Fibroblast of gingiva (primary cell): ENCODE data around the gene KEAP1.
A peak's percentile ranks its signal among the peaks of the same experiment; 100 is the strongest.
"Not testable (repeated sequence)": the region's sequence is repeated elsewhere in the genome, so short reads cannot be mapped to it uniquely, and the experiment has no call there.

Experiments
- DNase-seq: peaks from one replicate; pipeline ENCODE4 v3.0.0-alpha.2; 2011; ENCODE audit warnings: low read depth

The KEAP1 gene

GRCh38 chr19:10503002-10503789 lies at the start of gene KEAP1:
KEAP1 (minus strand) TSS chr19:10503356; CDS start chr19:10500033, 3,323 bp downstream.
- peak; percentile 17 for DNase-seq

GRCh38 chr19:10552510-10553053 lies 49.4 kb upstream of the KEAP1 start:
- DNase-seq, result no peak

- DNase-seq, result no peak
Measured at GRCh38 chr19:10551698-10552301, 48.6 kb upstream of the KEAP1 start.

DNA sequence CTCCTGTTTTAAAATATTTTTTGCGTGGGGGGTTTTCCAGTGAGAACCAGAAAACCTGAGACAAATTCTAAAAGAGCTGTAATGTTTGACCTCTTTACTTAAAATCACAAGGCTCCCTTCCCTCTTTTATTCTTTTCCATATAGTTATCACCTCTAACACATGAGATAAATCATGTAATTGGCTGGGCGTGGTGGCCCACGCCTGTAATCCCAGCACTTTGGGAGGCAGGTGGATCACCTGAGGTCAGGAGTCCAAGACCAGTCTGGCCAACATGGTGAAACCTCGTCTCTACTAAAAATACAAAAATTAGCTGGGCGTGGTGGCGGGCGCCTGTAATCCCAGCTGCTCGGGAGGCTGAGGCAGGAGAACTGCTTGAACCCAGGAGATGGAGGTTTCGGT lies 47.9 kb upstream of the KEAP1 start:
- not testable (repeated sequence) for DNase-seq

- DNase-seq, result no peak
Measured at GRCh38 chr19:10550336-10550735, 47.2 kb upstream of the KEAP1 start.

GRCh38 chr19:10549733-10550132 lies 46.6 kb upstream of the KEAP1 start:
- no peak for DNase-seq

DNA sequence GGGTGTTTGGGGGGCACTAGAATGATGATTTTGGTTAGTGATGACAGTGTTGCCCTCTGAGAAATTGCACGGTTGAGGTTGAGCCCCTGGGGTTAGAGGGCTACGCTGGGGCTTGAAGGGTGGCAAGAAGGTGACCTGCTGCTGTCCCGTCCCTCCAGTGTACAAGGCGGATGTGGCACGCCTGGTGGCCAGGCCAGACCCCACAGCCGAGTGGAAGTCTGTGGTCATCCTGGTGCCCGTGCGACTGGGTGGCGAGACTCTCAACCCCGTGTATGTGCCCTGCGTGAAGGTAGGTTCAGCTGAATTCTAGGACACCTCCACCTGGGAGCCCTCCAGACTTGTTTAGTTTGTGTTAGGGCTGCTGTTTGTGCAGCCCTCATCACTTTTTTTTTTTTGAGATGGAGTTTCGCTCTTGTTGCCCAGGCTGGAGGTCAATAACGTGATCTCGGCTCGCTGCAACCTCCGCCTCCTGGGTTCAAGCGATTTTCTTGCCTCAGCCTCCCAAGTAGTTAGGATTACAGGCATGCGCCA lies 45.7 kb upstream of the KEAP1 start:
- DNase-seq, result no peak

GRCh38 chr19:10546817-10547216 lies 43.7 kb upstream of the KEAP1 start:
- no peak for DNase-seq

DNA sequence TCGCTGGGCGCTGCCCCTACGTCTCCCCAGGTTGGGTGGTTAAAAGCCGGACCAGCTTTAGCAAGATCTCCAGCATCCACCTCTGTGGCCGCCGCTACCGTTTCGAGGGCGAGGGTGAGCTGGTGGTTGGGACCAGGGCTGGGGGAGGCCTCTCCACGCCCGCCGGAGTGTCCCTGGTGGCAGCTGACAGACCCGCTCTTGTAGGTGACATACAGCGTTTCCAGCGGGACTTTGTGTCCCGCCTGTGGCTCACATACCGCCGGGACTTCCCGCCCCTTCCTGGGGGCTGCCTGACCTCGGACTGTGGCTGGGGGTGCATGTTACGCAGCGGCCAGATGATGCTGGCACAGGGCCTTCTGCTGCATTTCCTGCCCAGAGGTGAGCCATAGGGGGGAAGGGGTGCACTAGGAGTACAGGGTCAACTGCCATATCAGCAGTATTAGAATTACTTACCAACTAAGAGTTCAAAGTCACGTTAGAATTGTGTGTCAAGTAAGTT lies 41.6 kb upstream of the KEAP1 start:
- no peak for DNase-seq

GRCh38 chr19:10544242-10544752 lies 41.1 kb upstream of the KEAP1 start:
- no peak for DNase-seq

GRCh38 chr19:10543420-10544241 lies 40.5 kb upstream of the KEAP1 start, which contains the start of gene ATG4D:
ATG4D (plus strand) TSS chr19:10543904; CDS start chr19:10544091, 187 bp downstream.
- peak; percentile 54 for DNase-seq

- no peak for DNase-seq
Measured at GRCh38 chr19:10543059-10543419, 39.9 kb upstream of the KEAP1 start.

DNA sequence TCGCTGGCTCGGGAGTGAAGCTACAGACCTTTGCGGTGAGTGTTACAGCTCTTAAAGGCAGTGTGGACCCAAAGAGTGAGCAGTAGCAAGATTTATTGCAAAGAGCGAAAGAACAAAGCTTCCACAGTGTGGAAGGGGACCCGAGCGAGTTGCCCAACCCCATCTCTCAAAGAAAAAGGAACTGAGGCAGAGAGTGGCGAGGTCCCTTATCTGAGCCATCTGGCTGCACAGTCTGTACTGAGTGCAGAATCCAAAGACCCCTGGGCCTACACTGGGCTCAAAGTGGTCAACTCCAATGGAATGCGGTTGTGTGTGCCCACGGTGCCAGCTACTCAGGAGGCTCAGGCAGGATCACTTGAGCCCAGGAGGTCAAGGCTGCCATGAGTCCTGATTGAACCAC lies 35.9 kb upstream of the KEAP1 start:
- not testable (repeated sequence) for DNase-seq

- DNase-seq, result no peak
Measured at GRCh38 chr19:10538204-10538983, 35.2 kb upstream of the KEAP1 start.

- DNase-seq, result no peak
Measured at GRCh38 chr19:10537668-10538067, 34.5 kb upstream of the KEAP1 start.

- DNase-seq, result no peak
Measured at GRCh38 chr19:10535613-10536012, 32.5 kb upstream of the KEAP1 start.

DNA sequence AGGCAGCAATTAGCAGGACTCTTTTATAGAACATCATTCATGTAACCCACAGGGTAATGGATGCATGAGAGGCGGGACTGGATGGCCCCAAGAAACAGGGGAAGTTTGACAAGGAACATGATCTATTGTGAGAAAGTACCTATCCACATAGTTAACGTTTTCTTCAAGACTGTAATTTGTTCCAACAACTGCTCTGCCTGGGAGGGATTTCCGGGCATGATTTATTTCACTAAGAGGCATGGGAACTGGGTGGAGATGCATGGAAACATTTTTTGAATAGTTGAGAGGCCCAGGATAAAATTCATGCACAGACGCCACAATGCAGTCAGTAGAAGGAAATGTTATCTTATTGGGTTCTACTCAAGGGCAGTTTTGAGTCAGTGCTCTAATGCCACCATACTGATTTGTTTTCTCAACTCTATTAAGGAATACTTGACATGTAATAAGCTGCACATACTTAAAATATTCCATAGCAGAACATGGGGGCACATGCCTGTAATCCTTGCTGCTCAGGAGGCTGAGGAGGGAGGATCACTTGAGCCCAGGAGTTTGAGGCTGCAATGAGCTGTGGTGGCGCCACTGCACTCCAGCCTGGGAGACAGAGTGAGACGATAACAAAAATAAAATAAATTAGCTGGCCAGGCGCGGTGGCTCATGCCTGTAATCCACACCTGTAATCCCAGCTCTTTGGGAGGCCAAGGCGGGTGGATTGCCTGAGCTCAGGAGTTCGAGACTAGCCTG lies 30.7 kb upstream of the KEAP1 start:
- peak; percentile 36 for DNase-seq

DNA sequence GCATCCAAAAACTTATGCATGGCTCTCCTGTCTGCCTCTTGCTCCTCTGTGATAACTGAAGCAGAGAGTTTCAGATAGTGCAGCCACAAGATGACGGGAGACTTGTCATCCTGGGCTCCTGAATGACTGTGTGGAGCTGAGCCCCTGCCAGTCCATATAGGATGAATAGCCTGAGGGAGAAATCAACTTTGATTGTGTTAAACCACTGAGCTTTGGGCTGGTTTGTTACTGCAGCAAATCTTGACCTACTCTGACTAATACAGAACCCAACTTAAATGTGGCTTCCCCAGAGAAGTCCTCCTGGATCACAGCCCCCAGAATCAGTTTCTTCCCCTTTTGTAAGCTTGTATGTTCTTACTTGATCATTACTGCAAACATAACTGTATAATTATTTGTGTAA lies 29.3 kb upstream of the KEAP1 start:
- DNase-seq, result no peak

- DNase-seq, result not testable (repeated sequence)
Measured at GRCh38 chr19:10526887-10527286, 23.7 kb upstream of the KEAP1 start.

GRCh38 chr19:10525636-10526035 lies 22.5 kb upstream of the KEAP1 start:
- DNase-seq, result no peak
